Ovary (tissue), 9 donors: Measurements from ENCODE around the gene ARSD. TPM values are rescaled to one million over a fixed set of nuclear protein-coding genes. Genes with fewer than 3 reads are reported as not detected.
"Not testable (repeated sequence)": the region's sequence is repeated elsewhere in the genome, so short reads cannot be mapped to it uniquely, and the experiment has no call there.

Experiments used
- DNase-seq, 5 donors: peaks; one replicate each; pipeline ENCODE4 v3.0.0-alpha.2; 2019 to 2020
- H3K27ac ChIP-seq, 2 donors: fragments of 200-600 bp; one replicate each; pipeline versions ENCODE4 v1.5.1 to v1.8.0; 2019 to 2022
- H3K27me3 ChIP-seq: fragments of 200-600 bp; one replicate; pipeline ENCODE4 v1.8.0; 2022
- H3K36me3 ChIP-seq: fragments of 200-600 bp; sonication (generic); one replicate; pipeline ENCODE4 v1.5.1; 2019
- H3K4me1 ChIP-seq: one replicate; pipeline ENCODE4 v1.8.1; 2013; ENCODE audit warnings: mild to moderate bottlenecking, moderate library complexity; ENCODE audit not compliant: insufficient read depth
- H3K4me3 ChIP-seq: fragments of 200-600 bp; sonication (generic); one replicate; pipeline ENCODE4 v1.5.1; 2017
- H3K9me3 ChIP-seq, 2 donors: fragments of 200-600 bp in 1 of 2; sonication (generic) in 1 of 2; one replicate each; pipeline versions ENCODE4 v1.5.1 to v1.8.1; 2013 to 2019; ENCODE audit warnings: mild to moderate bottlenecking in 1 of 2, moderate library complexity in 1 of 2
- EP300 ChIP-seq: sonication (generic); formaldehyde crosslinking; IDR thresholded peaks from one replicate; pipeline ENCODE4 v1.6.1; 2017; ENCODE audit warnings: antibody characterized with exemption
- POLR2A ChIP-seq: fragments of 450-650 bp; IDR thresholded peaks from one replicate; pipeline ENCODE4 v1.6.1; 2017; ENCODE audit warnings: antibody characterized with exemption, mild to moderate bottlenecking, moderate library complexity
- WGBS, 3 donors: extraction: QIAGEN DNeasy Blood & Tissue Kit in 1 of 3; methylation state at CpG; one replicate each; pipeline versions ENCODE4 v1.1.5 to v1.1.7; 2013 to 2017; 5-methylcytosine and 5-hydroxymethylcytosine counted together
- intact Hi-C, 4 donors: fragments of 100-400 bp; cut with DNase I; formaldehyde crosslinking; loops; one replicate each; pipeline versions ENCODE4 v1.11.0 to v1.15.1; 2022 to 2023
- polyA plus RNA-seq, 2 donors: library from polyadenylated mRNA; stranded (reverse); fragments of 200-250 nt in 1 of 2; fragments of 350-450 nt in 1 of 2; fragmentation: Illumina TruSeq in 1 of 2; extraction: RNeasy Lipid Tissue Mini Kit (QIAGEN cat#74804) in 1 of 2; gene quantifications; one replicate each; pipeline ENCODE4 v1.2.3, GENCODE V29; 2013 to 2014
- total RNA-seq, 7 donors: library from RNA; depleted of rRNA in 2 of 7; stranded (reverse); fragments of >200 nt in 2 of 7; fragmentation: NEBNext Ultra II Directional in 3 of 7; extraction: Animal tissue kit (Norgen Biotek cat#: 25700) in 3 of 7; gene quantifications; one replicate each; pipeline versions ENCODE4 v1.1.0 to v1.2.4, GENCODE V29; 2016 to 2023
- TF ChIP-seq, protein P1 (sequence below), 3 donors: fragments of 450-650 bp in 2 of 3; fragments of 200-600 bp in 1 of 3; IDR thresholded peaks; one replicate each; pipeline versions ENCODE4 v1.5.1 to v1.8.0; 2016 to 2022; ENCODE audit warnings: antibody characterized with exemption in 3 of 3, mild to moderate bottlenecking in 1 of 3
- donor health status: DM: no; HTN: no; CAD: no; lungs with moderate emphysema.
- donor health status: DM: no; HTN: no; CAD: no.
- donor health status: Bipolar disorder and iron deficiency.
- donor health status: DM: yes; HTN: yes; CAD: no.
- donor health status: DM: no; HTN: no; CAD: no.
- donor health status: DM: yes; HTN: yes; CAD: no.

Gene ARSD
- total and polyA plus RNA-seq, 9 donors = 19.7 to 46.7 (median 41.4) TPM

DNA sequence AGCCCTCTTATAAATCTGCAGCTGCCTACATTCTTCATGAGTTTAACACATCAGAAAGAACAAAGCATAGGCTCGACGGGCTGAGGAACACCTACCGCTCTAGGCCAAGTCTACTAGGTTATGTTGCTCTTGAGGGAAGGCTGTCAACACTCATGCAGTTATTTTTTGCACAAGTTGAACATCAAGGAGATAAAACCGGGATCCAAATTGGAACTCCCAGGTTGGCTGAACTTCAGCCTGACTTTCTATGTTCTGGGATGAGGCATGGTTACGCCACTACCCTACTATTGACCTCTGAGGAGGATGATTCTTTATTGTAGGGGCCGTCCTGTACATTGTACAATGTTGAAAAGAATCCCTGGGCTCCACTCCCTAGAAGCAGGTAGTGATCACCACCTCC is 39.9 kb upstream of the ARSD start:
- intact Hi-C loops = no loop called here
- Histone ChIP-seq H3K27ac (no peak overlapping the region), H3K4me1 (no peaks in the 10 kb centered on the region), H3K27me3 (no peaks in the 10 kb centered on the region), H3K36me3 (no peaks in the 10 kb centered on the region), H3K9me3 (no peaks in the 10 kb centered on the region), H3K4me3 (no peak overlapping the region)
- TF ChIP-seq POLR2A (no peak), EP300 (no peak)
- TF ChIP-seq, protein P1, sequence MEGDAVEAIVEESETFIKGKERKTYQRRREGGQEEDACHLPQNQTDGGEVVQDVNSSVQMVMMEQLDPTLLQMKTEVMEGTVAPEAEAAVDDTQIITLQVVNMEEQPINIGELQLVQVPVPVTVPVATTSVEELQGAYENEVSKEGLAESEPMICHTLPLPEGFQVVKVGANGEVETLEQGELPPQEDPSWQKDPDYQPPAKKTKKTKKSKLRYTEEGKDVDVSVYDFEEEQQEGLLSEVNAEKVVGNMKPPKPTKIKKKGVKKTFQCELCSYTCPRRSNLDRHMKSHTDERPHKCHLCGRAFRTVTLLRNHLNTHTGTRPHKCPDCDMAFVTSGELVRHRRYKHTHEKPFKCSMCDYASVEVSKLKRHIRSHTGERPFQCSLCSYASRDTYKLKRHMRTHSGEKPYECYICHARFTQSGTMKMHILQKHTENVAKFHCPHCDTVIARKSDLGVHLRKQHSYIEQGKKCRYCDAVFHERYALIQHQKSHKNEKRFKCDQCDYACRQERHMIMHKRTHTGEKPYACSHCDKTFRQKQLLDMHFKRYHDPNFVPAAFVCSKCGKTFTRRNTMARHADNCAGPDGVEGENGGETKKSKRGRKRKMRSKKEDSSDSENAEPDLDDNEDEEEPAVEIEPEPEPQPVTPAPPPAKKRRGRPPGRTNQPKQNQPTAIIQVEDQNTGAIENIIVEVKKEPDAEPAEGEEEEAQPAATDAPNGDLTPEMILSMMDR (IDR thresholded peaks at IDR 0.05) = no peak
- 76 to 77% (median 76%) methylated on average over 6 of the region's 6 CpGs for WGBS, 3 donors
- no peak for DNase-seq

DNA sequence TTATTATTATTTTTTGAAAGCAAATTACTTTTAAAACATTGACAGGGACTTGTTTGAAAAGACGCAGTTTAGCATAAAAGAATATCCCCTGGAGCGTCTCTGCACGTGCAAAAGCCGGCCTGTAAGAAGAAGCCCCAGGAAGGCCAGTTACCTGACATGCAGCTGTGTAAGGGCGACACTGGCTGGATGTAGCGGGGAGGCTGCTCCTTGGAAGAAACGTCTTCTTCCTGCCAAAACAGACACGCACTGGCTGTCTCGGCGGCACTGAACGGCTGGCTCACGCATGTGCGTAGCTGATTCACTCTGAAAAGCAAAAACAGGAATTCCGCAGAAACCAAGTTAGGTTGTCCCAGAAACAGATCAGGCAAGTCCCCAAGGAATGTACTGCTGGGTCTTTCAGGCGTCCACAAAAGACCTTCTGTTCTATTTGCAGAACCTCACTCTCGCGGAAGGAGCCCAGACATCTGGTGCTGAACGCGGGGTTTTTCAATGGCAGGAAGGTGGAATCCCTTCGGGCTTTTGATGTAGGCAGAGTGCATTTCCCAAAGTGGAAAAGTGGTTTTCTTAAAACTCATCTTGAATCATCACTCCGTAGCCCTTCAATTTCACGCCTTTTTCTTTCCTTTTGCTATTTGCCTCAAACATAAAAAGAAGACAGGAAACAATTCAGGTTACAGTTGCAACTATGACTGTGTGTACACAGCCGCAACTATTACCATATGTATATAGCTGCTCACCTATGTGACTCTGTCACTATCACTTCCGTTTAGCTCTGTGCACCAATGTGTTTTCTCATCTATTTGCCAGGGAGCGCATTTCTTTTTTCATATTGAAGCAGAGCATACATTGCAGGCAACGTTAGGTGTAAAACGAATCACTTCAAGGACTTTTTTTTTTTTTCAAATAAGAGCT is 39.1 kb upstream of the ARSD start:
- DNase-seq = peak in 1 of 5 donors; percentile 15
- no peaks in the 10 kb centered on the region for H3K4me1 ChIP-seq
- no peaks in the 10 kb centered on the region for H3K9me3 ChIP-seq
- TF ChIP-seq POLR2A (no peak), EP300 (no peak)
- no peaks in the 10 kb centered on the region for H3K27me3 ChIP-seq
- intact Hi-C loops = no loop called here
- 58 to 80% (median 74%) methylated on average over 27 of the region's 27 CpGs for WGBS, 3 donors
- H3K4me3 ChIP-seq = no peak overlapping the region
- no peaks in the 10 kb centered on the region for H3K36me3 ChIP-seq
- H3K27ac ChIP-seq = no peak overlapping the region

DNA sequence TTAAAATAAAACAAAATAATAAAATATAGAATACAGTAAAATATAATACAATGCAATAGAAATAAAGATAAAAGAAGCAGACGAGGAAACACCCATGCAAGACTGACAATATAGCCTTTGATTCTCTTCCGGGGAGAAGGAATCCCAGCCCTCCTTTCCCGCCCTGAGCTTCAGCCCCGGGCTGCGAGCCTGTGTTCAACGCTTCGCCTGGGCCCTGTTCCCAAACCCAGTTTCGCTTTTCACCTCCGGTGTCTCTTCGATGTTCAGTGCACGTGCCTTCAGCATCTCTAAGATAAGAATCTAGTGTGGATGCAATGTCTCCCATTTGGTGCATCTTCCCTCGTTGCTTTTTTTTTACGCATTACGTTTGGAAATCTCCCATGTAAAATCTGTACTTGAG is 38.4 kb upstream of the ARSD start:
- TF ChIP-seq, protein P1 (IDR thresholded peaks at IDR 0.05) = no peak
- TF ChIP-seq EP300 (no peak), POLR2A (no peak)
- 74 to 83% (median 82%) methylated on average over 14 of the region's 14 CpGs for WGBS, 3 donors
- Histone ChIP-seq H3K27me3 (no peaks in the 10 kb centered on the region), H3K9me3 (no peaks in the 10 kb centered on the region), H3K4me1 (no peaks in the 10 kb centered on the region), H3K4me3 (no peak overlapping the region), H3K27ac (no peak overlapping the region), H3K36me3 (no peaks in the 10 kb centered on the region)
- intact Hi-C loops = no loop called here
- no peak for DNase-seq

DNA sequence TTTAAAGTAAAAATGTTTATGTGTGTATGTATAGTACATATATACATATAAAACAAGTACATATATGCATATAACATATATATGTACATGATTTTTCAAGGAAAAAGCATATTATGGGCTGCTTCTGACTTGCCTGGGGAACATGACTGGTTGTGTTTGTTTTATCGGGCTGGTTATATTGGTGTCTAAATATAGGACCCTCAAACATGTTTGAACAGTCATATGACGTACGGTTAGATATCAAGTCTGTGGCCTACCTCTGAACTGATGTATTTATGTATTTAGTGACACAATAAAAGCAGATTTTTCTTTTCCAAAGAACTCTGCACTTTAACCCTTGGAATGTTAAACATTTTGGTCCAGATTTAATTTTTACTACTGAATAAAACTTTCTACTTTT is 37.9 kb upstream of the ARSD start:
- TF ChIP-seq, protein P1 (IDR thresholded peaks at IDR 0.05) = no peak
- TF ChIP-seq POLR2A (no peak), EP300 (no peak)
- intact Hi-C loops = no loop called here

DNA sequence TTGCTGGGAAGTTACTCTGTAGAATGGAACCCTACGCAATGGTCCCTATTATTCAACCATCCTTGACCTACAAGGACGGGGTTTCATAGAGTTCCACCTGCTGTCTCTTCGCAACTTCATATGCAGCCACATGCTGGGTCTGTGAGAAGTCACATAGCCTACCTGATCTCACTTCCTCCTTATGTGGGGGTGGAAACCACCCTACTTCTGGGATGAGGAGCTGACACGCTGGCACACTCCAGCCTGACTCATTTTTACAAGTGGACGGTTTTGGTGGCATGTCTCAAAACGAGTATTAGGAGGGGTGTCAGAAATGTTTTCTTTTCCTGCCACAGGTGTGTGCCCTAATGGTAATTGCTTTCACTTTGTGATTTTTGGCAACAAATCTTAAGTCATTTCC is 36.8 kb upstream of the ARSD start:
- Histone ChIP-seq H3K27me3 (no peaks in the 10 kb centered on the region), H3K9me3 (no peaks in the 10 kb centered on the region), H3K4me3 (no peak overlapping the region), H3K4me1 (no peaks in the 10 kb centered on the region), H3K27ac (no peak overlapping the region), H3K36me3 (no peaks in the 10 kb centered on the region)
- intact Hi-C loops = no loop called here
- 79 to 85% (median 84%) methylated on average over 6 of the region's 6 CpGs for WGBS, 3 donors
- no peak for DNase-seq
- TF ChIP-seq EP300 (no peak), POLR2A (no peak)
- TF ChIP-seq, protein P1 (IDR thresholded peaks at IDR 0.05) = no peak

More for the DNA sequence above, 37.9 kb upstream of the ARSD start:
- Histone ChIP-seq H3K9me3 (no peaks in the 10 kb centered on the region), H3K36me3 (no peaks in the 10 kb centered on the region), H3K27ac (no peak overlapping the region), H3K4me3 (no peak overlapping the region), H3K27me3 (no peaks in the 10 kb centered on the region), H3K4me1 (no peaks in the 10 kb centered on the region)
- DNase-seq = no peak
- 44 to 59% (median 46%) methylated on average over 3 of the region's 3 CpGs for WGBS, 3 donors

DNA sequence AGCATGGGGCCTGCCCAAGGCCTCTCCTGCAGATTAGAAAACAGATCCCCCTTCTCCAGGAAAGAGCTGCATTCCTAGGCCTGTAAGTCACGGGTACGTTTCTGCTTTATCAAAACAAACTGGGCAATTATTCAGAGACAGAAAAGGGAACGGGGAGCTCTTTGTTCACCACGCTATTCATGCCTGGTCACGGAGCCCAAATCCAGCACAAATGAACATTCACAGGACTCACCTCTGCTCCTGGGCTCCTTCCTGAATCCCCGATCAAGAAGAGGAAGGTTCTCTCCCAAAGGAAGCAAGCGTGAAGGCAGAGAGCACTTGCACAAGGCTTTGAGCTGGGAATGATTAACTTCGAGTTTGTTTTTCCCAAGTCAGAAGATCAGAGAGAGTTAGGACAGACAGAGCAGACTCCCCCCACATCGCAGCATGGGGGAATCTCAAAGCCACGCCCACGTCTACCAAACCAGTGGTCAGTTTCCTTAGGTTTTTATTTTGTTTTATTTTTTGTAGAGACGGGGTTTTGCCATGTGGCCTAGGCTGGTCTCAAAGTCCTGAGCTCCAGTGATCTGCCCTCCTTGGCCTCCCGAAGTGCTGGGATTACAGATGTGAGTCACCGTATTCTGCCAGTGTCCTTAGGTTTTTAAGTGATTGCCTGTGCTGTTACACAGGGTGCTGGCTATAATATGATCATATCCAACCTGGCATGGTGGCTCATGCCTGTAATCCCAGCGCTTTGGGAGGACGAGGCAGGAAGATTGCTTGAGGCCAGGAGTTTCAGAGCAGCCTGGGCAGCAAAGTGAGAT is 35.1 kb upstream of the ARSD start:
- DNase-seq = peak in 1 of 5 donors; percentile 16
- intact Hi-C loops, H3K9me3 ChIP-seq, H3K4me3 ChIP-seq, H3K4me1 ChIP-seq, H3K27me3 ChIP-seq, H3K36me3 ChIP-seq: not testable (repeated sequence)
- peak overlapping the region in 1 of 2 donors; percentile 59 for H3K27ac ChIP-seq
- WGBS, 3 donors = 22 to 53% (median 24%) methylated on average over 15 to 16 of the region's 16 CpGs

DNA sequence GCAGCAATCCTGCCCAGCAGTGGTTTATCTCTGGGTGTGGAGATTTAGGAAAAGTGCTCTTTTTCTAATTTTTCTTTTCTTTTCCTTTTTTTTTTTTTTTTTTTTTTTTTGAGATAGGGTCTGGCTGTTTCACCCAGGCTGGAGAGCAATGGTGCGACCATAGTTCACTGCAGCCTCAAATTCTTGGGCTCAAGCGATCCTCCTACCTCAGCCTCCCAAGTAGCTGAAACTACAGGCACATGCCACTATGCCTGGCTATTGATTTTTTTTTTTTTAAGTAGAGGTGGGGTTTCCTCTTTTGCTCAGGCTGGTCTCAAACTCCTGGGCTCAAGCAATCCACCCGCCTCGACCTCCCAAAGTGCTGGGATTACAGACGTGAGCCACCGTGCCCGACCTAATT is 34.3 kb upstream of the ARSD start:
- H3K27ac ChIP-seq = peak overlapping the region in 1 of 2 donors; percentile 59
- H3K36me3 ChIP-seq, H3K4me3 ChIP-seq, intact Hi-C loops, H3K27me3 ChIP-seq, H3K9me3 ChIP-seq, DNase-seq, H3K4me1 ChIP-seq: not testable (repeated sequence)
- 44 to 72% (median 58%) methylated on average over 7 of the region's 7 CpGs for WGBS, 3 donors
